ENCODE data around the gene TTC8.

DNA sequence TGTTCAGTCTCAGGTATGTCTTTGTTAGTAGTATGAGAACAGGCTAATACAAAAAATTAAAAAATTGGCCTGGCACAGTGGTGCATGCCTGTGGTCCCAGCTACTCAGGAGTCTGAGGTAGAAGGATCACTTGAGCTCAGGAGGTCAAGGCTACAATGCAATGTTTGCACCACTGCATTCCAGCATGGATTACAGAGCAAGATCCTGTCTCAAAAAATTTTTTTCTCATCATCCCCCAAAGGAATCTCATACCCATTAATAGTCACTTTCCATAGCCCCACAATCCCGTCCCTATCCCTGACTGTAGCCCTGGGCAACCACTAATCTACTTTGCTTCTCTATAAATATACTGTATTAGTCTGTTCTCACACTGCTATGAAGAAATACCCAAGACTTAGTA is 57.8 kb downstream of the TTC8 start:
- no peak for TF ChIP-seq POLR2AphosphoS5 (IDR thresholded peaks at IDR 0.05)
- no peak for TF ChIP-seq POLR2A (IDR thresholded peaks at IDR 0.05)
- TF ChIP-seq, protein P1, sequence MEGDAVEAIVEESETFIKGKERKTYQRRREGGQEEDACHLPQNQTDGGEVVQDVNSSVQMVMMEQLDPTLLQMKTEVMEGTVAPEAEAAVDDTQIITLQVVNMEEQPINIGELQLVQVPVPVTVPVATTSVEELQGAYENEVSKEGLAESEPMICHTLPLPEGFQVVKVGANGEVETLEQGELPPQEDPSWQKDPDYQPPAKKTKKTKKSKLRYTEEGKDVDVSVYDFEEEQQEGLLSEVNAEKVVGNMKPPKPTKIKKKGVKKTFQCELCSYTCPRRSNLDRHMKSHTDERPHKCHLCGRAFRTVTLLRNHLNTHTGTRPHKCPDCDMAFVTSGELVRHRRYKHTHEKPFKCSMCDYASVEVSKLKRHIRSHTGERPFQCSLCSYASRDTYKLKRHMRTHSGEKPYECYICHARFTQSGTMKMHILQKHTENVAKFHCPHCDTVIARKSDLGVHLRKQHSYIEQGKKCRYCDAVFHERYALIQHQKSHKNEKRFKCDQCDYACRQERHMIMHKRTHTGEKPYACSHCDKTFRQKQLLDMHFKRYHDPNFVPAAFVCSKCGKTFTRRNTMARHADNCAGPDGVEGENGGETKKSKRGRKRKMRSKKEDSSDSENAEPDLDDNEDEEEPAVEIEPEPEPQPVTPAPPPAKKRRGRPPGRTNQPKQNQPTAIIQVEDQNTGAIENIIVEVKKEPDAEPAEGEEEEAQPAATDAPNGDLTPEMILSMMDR (IDR thresholded peaks at IDR 0.05 in 8 of 11, conservative IDR thresholded peaks at IDR 0.05 in 3 of 11) = no peak
